Activated CD4-positive, alpha-beta T cell treated with anti-CD3 and anti-CD28 coated beads, Interleukin-2, amount 50 U/mL, for 16 hours (primary cell): ENCODE results near the gene UBAP2L.
"Not testable (repeated sequence)": the region's sequence is repeated elsewhere in the genome, so short reads cannot be mapped to it uniquely, and the experiment has no call there.

ENCODE experiments used
- DNase-seq: peaks from one replicate; pipeline ENCODE4 v3.0.0-alpha.2; 2020

UBAP2L gene

DNA sequence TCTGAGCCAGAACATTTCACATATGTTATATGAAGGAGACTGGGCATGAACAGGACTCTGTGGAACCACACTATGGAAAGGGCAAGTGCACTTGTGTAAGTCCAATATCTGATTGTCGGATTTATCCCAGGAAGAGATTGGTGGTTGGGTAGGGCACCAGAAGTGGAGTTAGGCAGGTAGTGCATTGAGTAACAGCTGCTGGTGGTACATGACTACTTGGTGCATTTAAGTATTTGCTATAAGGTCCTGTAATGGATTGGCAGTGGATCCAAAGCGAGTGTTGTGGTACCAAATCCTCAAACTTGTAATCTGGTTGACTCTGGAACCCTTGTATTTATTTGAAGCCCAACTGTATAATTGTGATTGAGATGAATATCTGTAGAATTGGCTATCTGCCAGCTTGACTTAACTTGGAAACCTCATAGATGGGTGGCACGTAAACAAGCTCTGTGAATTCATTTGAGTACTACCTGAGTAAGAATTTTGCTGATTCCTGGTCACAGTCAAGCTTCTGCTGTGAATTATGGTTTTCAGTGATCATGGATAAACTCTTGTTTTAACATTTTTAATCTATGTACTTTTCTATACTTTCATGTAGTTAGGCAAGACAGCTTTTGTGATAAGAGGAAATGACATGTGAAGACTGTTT is 21.1 kb downstream of the UBAP2L start:
- no peak for DNase-seq

DNA sequence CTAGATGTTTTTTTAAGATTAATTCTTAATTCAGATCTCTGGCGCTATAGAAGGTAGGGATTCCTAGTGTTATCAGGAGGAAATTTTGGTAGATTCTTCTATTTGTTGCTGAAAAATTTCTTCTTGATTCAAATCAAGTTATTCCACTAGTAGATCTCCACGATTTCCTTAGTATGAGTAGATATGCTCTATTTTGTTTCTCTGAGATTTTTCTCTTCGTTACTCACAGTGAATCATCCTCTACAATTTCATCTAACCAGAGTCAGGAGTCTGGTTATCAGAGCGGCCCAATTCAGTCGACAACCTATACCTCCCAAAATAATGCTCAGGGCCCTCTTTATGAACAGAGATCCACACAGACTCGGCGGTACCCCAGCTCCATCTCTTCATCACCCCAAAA is 32.9 kb downstream of the UBAP2L start:
- DNase-seq = no peak

DNA sequence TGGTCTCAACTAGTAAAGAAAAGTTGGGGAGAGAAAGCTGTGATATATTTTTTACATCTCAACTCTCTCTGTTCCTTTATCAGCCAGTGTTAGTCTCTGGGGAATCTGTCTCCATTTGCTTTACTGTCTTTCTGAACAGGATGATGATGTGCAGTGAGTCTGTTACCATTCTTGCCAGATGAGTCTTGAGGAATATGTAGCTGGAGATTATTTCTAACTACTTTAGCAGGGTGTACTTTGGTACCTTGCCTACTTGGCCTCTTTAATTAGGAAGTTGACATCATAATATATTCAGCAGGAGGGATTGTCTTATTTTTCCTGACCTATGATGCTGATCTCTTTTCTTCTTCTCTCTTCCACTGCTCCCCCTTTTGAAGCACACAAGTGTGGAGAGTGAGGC is 35.9 kb downstream of the UBAP2L start:
- DNase-seq = no peak

DNA sequence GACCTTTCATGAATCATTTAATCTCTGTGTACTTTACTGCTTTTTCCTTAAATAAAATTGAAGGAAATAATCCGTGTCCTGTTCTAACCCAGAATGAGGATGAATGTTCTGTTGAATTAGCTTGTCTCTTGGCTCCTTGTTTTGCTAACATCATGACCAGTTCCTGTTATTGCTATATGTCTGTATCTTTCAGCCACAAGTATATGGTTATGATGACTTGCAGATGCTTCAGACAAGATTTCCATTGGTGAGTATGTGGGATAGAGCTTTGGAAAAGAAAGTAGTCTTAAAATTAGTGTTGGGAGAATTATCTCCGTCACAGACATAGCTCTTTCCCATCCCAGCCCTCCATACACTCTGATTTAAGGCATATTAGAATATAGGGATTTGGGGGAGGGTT is 38.0 kb downstream of the UBAP2L start:
- DNase-seq = no peak

DNA sequence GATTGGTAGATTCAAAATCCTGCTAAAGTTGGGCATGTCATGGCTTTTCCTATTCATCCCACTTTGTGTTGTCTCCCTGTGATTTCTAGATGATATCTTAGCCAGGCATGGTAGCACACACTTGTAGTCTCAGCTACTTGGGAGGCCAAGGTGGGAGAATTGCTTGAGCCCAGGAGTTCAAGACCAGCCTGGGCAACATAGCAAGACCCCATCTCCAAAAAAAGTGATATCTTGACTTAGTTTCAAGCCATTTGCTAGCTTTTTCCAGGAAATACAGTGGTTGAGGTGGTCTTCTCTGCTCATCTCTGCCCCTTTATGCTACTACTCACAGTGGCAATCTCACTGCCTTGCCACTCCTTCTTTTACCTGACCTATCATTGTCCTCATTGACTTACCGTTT is 39.4 kb downstream of the UBAP2L start:
- DNase-seq = no peak

DNA sequence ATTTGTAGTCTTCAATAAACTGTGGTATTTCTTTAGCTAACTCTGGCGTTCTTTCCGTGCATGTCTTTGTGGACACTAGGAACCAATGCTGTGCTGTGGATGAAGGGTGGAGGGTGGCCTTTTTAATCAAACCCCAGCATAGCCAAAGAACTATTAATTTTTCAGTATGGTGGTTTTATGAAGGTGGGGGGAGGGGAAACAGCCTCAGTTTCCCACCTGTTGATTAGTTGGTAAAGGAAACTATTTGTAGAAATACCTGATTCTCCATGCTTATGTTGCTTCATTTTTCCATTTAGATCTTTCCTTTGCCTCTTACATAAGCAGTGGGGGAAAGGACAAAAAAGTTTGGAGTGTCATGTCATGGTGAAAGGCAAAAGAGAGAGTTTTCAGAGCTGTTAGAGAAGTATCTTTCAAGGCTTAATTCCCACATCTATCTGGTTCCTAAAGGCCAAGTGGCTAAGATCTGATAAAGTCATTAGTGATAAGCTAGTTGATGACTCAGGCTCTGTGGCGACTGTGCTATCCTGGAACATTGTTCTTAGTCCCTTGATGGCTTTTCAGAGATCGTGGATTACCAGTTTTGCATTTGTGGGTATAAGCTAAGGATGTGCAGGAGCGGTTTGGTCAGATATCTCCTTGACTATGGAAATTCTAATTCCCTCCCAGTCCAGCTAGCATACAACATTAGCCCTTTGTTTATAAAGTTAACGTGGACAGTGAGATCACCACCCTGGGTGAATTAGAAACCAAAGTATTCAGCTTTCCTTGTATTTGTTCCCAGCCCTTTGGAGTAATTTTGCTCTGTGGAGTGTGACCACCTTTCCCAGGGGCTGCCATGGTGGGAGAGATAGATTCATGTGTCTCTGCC is 42.9 kb downstream of the UBAP2L start:
- DNase-seq = no peak

DNA sequence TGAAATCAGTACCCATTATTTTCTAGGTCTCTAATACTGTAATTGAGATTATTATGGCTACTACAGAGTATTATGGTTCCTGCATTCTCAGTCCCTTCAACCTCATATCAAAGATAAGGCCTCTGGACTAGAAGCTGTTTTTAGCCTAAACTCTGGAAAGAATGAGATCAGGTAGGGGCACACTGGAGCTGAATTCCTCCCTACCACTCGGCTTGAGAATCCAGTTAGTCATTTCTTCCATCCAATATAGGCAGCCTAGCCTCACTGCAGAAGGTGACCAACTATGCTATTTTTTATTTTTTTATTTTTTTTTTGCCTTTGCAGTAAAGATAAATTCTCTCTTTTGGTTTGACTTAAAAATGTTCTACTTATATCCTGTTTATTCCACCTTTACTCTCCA is 43.7 kb downstream of the UBAP2L start:
- DNase-seq = no peak

DNA sequence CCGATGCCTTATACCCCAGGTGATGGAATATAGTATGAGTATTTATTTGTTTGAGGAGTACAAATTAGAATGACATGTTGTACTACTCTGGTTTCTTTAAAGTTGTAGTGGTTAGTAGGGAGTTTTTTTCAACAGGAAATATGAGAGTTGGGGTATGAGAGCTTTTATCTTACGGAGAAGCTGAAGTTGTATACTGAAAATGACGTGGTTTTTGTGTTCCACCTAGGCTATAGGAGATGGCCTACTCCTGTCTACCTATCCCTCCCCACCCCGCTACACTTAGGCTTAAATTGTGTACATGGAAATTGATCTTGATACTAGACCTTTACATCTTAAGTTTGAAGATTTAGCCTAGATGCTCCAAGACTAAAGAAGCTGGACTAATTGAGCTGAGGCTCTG is 44.8 kb downstream of the UBAP2L start:
- peak; percentile 25 for DNase-seq

DNA sequence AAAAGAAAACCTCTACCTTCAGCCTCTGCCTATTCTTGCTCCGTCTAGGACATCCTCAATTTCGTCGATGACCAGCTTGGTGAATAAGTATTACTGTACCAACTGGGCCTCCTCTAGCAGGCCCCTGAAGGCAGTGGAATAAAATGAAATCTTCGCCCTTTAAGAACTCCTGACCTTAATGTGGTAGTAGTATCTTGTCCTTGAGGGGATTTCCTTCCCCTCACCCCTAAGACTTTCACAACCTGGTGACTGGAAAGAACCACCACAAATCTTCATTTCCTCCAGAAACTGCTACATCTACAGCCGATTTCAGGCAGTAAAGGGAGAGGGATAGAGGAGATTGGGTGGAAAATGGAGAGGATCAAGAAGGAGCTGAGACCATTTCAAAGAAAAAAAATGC is 50.1 kb downstream of the UBAP2L start:
- peak; percentile 10 for DNase-seq

DNA sequence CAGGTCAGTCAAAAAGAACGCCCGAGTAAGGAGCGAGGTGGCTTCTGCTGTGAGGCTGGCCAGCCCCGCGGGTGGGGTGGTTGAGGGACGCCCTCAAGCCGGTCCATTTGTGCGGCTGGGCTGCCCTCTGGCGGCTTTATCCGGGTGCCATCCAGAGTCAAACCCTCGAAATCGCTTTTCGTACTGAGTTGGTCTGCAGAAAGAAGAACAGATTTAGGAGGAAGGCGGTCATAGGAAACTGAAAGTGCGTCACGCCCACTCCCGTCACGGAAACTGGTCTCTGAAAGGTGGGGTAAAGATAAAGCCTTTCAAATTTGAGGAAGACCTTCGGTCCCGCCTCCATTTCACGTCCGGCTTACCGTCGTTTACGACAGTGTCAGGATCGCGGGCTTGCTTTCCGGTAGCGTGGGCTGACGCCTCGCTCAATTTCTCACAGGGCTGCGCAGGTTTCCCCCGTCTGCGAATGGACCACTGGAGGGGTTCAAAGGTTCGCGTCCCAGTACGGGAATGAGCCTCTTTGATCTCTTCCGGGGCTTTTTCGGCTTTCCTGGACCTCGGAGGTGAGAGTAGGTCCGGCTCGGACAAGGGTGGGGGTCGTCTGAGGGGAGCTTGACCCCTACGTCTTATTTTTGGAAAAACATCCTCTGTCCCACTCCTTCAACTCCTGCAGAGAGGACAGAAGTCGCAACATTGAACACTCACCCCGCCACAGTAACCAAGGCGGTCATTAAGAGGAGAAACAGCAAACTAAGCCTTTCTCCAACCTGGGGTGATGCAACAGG is 51.7 kb downstream of the UBAP2L start, which contains the start of gene HAX1:
HAX1 (plus strand) TSS at position 413 of the 782 bp plus-strand sequence; CDS start at position 508, 95 bp downstream.
- DNase-seq = peak; percentile 98

DNA sequence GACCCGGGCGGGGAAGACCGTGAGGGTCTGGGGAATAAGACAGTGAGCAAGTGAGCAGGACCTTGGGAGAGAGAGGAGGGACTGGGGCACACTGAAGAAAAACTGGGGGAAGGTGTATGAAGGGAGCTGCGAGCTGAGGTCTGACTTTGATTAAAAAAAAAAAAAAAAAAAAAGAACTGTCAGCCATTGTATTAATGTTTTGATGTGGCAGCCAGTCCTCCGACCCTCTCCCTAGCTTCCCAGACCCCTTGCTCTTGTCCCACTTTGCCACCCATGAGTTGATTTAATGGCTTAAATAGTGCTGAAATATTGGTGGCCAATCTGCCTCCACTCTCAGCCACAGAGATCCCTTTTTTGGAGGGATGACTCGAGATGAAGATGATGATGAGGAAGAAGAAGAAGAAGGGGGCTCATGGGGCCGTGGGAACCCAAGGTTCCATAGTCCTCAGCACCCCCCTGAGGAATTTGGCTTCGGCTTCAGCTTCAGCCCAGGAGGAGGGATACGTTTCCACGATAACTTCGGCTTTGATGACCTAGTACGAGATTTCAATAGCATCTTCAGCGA is 52.3 kb downstream of the UBAP2L start:
- no peak for DNase-seq

DNA sequence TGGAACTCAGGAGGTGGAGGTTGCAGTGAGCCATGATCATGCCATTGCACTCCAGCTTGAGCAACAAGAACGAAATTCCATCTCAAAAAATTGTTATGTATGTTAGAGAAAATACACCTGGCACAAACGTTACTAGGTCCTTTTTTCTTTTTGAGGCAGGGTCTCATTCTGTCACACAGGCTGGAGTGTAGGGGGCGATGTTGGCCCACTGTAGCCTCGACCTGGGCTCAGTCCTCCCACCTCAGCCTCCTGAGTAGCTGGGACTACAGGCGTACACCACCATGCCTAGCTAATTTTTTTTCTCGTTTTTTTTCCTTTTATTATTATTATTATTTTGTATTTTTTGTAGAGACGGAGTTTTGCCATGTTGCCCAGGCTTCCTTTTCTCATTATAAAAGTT is 56.0 kb downstream of the UBAP2L start:
- peak; percentile 12 for DNase-seq

DNA sequence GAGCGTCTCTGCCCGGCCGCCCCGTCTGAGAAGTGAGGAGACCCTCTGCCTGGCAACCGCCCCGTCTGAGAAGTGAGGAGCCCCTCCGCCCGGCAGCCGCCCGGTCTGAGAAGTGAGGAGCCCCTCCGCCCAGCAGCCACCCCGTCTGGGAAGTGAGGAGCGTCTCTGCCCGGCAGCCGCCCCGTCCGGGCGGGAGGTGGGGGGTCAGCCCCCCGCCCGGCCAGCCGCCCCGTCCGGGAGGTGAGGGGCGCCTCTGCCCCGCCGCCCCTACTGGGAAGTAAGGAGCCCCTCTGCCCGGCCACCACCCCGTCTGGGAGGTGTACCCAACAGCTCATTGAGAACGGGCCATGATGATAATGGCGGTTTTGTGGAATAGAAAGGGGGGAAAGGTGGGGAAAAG is 66.8 kb downstream of the UBAP2L start:
- DNase-seq = not testable (repeated sequence)

DNA sequence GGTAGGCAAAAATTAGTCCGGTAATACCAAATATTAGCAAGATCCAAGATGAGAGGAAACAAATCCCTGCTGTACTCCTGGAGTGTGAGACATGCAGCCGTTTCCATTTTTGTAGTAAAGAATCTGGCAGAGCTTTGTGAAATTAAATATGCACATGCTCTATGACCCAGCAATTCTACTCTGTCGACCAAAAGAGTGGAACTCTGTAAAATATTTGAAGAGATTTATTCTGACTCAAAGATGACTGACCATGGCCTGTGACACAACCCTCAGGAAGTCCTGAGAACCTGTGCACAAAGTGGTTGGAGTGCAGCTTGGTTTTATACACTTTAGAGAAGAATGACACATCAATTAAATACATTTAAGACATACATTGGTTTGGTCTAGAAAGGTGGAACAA is 67.9 kb downstream of the UBAP2L start:
- DNase-seq = no peak

DNA sequence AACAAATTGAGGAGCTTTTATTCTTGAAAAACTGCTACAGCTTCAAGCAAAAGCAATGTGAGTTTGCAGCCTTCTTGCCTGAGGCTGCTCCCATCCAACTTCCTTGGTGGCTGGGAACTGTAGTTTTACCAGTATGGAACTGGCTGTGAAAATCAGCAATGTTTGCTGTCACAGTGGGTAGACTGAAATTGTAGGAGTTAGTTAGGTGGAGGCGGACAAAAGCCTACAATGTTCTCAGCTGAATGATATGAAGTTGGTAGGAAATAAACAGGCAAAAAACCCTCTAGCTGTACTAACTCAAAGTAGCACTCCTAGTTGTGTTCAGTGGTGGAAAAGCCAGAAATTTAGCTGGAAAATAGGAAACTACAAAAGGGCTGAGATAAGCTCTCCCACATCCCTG is 70.2 kb downstream of the UBAP2L start:
- DNase-seq = no peak

DNA sequence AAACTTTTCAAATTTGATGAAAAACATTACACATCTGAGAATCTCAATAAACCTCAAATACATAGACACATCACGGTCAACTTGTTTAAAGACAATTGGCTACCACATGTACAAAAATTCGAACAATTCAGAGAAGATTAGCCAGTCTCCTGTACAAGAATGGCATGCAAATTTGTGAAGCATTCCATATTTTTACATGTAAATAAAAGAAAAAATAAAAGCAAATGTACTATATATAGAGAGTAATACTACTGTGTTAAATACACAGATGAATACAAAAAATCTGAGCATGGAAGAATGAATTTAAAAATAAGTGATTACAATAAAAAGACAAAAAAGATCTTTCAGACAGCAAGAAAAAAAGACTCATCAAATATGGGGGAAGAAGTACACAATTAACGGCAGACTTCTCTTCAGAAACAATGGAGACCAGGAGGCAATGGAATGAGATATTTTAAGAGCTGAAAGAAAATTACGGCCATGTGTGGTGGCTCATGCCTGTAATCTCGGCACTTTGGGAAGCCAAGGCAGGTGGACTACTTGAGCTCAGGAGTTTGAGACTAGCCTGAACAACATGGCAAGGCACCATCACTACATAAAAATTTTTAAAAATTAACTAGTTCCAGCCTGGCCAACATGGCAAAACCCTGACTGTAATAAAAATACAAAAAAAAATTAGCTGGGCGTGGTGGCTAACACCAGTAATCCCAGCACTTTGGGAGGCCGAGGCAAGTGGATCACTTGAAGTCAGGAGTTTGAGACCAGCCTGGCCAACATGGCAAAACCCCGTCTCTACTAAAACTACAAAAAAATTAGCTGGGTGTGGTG is 74.9 kb downstream of the UBAP2L start:
- no peak for DNase-seq

DNA sequence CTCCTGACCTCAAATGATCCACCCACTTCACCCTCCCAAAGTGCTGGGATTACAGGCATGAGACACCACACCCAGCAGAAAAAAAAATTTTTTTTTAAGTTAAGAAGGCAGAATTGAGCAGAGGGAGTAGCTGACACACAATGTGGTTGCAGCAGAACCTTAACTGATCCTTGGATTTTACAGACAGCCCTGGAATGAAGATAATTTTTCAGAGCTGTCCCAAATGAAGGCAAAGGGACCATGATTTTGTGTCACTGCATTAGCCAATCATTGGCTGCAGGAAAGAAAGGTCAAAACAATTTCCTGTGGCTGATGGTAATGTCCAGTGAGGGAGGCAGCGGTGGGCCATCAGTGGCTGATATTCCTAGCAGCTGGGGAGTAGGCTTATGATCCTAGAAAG is 80.8 kb downstream of the UBAP2L start:
- DNase-seq = no peak

DNA sequence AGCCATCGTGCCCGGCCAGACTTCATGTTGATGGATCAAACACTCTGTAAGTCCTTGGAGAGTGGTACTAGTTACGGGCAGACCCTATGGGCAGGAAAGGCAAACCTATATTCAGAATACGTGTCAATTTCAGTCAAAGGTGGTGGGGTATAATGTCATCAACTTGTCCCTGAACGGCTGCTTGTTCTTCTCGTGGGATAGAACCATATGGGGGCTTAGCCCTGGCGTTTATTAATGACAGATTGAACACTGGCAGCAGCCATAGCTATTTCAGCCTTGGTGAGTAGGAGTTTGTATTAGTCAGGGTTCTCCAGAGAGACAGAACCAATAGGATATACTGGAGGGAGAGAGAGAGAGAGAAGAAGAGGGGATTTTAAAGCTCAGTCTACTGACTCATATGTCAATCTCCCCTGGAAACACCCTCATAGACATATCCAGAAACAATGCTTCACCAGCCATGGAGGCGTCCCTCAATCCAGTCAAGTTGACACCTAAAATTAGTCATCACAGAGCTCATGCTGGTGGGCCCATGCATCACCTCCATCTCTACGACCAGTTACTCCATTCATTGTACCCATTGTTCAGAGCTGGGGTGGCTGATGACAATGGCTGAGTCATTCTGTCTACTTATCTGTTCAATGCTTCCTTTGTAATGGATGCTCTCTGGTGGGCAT is 84.0 kb downstream of the UBAP2L start:
- peak; percentile 67 for DNase-seq

DNA sequence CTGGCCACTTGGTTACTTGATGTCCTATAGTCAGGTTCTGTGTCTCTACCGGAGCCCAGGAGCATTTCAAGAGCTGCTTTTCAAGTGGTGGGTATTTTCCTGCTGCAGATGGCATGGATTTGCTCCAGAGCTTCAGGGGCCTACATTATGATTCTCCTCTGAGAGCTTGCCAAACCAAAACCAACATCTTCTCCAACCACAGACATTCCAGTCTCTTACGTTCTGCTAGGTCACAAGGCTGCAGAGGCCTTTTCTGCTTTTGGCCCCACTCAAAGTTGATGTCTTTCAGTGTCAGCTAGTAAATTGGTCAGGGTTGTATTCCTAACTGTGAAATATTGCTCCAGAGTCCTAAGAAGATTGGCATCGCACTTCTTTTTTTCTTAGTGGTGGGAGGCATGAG is 85.4 kb downstream of the UBAP2L start:
- DNase-seq = no peak

DNA sequence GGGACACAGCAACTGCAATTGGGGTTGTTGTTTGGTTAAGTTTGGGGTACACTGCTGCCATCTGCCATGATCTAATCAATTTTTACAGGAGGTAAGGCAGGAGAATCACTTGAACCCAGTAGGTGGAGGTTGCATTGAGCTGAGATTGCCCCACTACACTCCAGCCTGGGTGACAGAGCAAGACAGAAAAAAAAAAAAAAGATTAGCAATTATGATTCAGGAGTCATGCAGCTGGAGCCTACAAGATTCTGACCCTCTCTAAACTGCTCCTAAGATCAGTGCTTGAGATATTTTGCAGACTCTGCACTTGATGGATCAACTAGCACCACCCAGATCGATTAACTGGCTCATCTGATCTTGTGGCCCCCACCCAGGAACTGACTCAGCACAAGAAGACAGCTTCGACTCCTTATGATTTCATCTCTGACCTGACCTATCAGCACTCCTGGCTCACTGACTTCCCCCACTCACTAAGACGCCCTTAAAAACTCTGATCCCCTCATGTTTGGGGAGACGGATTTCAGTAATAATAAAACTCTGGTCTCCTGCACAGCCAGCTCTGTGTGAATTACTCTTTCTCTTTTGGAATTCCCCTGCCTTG is 87.0 kb downstream of the UBAP2L start:
- peak; percentile 51 for DNase-seq

DNA sequence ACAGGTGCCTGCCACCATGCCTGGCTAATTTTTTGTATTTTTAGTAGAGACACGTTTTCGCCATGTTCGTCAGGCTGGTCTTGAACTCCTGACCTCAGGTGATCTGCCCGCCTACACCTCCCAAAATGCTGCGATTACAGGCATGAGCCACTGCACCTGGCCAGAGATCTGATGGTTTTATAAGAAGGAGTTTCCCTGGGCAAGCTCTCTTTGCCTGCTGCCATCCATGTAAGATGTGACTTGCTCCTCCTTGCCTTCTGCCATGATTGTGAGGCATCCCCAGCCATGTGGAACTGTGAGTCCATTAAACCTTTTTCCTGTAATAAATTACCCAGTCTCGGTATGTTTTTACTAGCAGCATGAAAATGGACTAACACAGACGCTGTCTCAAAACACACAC is 88.4 kb downstream of the UBAP2L start:
- not testable (repeated sequence) for DNase-seq
